Measurements from ENCODE around the gene CENPL. TPM values are rescaled to one million over a fixed set of nuclear protein-coding genes. Genes with fewer than 3 reads are reported as not detected.

Gene CENPL
- total and polyA plus RNA-seq, 9 of the 15 experiments (the other 6 are each of a cell fraction or from before 2014, with no cell fraction given), result 33.0 to 52.7 (median 39.7) TPM

- TF ChIP-seq CUX1 (CRISPR knock-in tag; IDR thresholded peaks at IDR 0.05) (no peak), COPS2 (conservative IDR thresholded peaks at IDR 0.05) (no peak), LEF1 (IDR thresholded peaks at IDR 0.05) (no peak), ZNF589 (CRISPR knock-in tag; IDR thresholded peaks at IDR 0.05; ENCODE audit: low read depth) (no peak), CEBPG (CRISPR knock-in tag; IDR thresholded peaks at IDR 0.05) (no peak), CEBPG (tag; conservative IDR thresholded peaks at IDR 0.05 in 1 of 2, IDR thresholded peaks at IDR 0.05 in 1 of 2) (no peak), E2F6 (IDR thresholded peaks at IDR 0.05; ENCODE audit: borderline replicate concordance in 1 of 2, extremely low read depth in 1 of 2, insufficient read depth in 1 of 2, insufficient read length in 1 of 2, low read depth in 1 of 2, low read length in 1 of 2, poor library complexity in 1 of 2, severe bottlenecking in 1 of 2) (peak in 1 of 2 experiments; percentile 8), GTF2A2 (tag; IDR thresholded peaks at IDR 0.05) (no peak), EHMT2 (IDR thresholded peaks at IDR 0.05) (0 out of 2 replicates have a peak, but pooled peaks have one; percentile 24), NRF1 (conservative IDR thresholded peaks at IDR 0.05 in 1 of 2, IDR thresholded peaks at IDR 0.05 in 1 of 2) (peak; percentile 65 to 68), RCOR1 (IDR thresholded peaks at IDR 0.05; ENCODE audit: borderline replicate concordance in 1 of 2, low read depth in 2 of 2, low read length in 2 of 2) (peak in 1 of 2 experiments; percentile 1; a peak in 1 of 4 replicates), ZNF143 (CRISPR knock-in tag; IDR thresholded peaks at IDR 0.05) (no peak), DMBX1 (CRISPR knock-in tag; IDR thresholded peaks at IDR 0.05; ENCODE audit: borderline replicate concordance) (no peak), SAP30 (IDR thresholded peaks at IDR 0.05; ENCODE audit: borderline replicate concordance, insufficient read depth, low read depth, low read length, poor library complexity, severe bottlenecking) (no peak), ZNF165 (CRISPR knock-in tag; IDR thresholded peaks at IDR 0.05; ENCODE audit: borderline replicate concordance) (no peak), MCM3 (IDR thresholded peaks at IDR 0.05) (no peak), VEZF1 (CRISPR knock-in tag; IDR thresholded peaks at IDR 0.05) (no peak), EP300 (IDR thresholded peaks at IDR 0.05; ENCODE audit: low read length) (peak; percentile 24; the same call in 1 of the 2 replicates)
Measured at GRCh38 chr1:173870252-173871075, 45.8 kb upstream of the CENPL start (continued).
